Measurements from ENCODE around the gene GSTM4.

The GSTM4 gene

DNA sequence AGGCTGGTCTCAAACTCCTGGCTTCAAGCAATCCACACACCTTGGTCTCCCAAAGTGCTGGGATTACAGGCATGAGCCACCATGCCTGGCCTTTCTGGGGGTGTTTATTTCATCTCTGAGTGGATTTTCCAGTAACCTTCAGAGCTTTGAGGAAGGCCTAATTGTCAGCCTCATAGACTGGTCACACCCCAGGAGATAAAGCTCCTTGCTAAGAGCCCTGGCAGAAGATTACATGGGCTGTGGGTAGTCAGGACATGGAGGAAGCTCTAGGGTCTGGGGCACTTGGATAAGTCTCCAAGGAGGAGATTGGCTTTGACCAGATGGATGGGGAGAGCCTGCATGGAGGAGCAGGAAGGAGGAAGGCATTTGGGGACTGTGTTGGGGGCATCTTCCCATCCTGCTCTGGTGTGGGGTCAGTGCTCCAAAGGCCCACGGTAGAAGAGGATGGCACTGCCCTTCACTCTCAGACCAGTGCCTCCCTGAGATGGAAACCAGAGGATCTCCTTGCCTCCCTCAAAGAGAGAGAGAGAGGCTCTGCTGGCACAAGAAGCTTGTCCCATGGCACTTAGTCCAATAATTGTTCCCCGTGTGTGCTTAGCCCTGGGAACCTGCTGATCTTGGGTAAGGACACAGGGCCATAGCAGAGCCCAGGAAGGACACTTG, 14.7 kb upstream of the GSTM4 start:
- Histone ChIP-seq H3K4me3 (ENCODE audit: low read depth, low read length) (no peak overlapping the region), H3K27me3 (ENCODE audit: insufficient read depth, low read depth, severe bottlenecking) (no peaks in the 10 kb centered on the region), H3K36me3 (no peaks in the 10 kb centered on the region), H3K9me3 (ENCODE audit: severe bottlenecking) (no peaks in the 10 kb centered on the region), H3K27ac (no peak overlapping the region)
- no peak for DNase-seq
- TF ChIP-seq, protein P1, sequence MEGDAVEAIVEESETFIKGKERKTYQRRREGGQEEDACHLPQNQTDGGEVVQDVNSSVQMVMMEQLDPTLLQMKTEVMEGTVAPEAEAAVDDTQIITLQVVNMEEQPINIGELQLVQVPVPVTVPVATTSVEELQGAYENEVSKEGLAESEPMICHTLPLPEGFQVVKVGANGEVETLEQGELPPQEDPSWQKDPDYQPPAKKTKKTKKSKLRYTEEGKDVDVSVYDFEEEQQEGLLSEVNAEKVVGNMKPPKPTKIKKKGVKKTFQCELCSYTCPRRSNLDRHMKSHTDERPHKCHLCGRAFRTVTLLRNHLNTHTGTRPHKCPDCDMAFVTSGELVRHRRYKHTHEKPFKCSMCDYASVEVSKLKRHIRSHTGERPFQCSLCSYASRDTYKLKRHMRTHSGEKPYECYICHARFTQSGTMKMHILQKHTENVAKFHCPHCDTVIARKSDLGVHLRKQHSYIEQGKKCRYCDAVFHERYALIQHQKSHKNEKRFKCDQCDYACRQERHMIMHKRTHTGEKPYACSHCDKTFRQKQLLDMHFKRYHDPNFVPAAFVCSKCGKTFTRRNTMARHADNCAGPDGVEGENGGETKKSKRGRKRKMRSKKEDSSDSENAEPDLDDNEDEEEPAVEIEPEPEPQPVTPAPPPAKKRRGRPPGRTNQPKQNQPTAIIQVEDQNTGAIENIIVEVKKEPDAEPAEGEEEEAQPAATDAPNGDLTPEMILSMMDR (IDR thresholded peaks at IDR 0.05; ENCODE audit: low read depth, low read length) = no peak

DNA sequence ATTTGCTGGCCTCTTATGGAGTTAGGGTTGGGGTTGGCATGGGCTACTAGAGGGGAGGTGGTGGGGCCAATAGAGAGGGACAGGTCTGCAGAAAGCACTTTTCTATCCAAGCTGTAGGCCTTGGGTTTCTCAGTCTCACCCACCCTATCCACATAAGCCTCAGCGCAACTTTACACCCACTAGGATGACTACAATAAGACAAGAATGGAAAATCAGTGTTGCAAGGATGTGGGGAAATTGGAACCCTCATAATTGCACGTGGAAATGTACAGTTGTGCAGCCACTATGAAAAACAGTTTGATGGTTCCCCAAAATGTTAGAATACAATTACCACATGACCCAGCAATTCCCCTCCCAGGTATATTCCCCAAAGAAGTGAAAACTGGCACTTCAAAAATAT, 14.0 kb upstream of the GSTM4 start:
- no peak overlapping the region for H3K27ac ChIP-seq
- H3K27me3 ChIP-seq (ENCODE audit: insufficient read depth, low read depth, severe bottlenecking) = no peaks in the 10 kb centered on the region
- DNase-seq = no peak
- no peaks in the 10 kb centered on the region for H3K36me3 ChIP-seq
- TF ChIP-seq, protein P1 (IDR thresholded peaks at IDR 0.05; ENCODE audit: low read depth, low read length) = no peak
- no peak overlapping the region for H3K4me3 ChIP-seq (ENCODE audit: low read depth, low read length)
- no peaks in the 10 kb centered on the region for H3K9me3 ChIP-seq (ENCODE audit: severe bottlenecking)

DNA sequence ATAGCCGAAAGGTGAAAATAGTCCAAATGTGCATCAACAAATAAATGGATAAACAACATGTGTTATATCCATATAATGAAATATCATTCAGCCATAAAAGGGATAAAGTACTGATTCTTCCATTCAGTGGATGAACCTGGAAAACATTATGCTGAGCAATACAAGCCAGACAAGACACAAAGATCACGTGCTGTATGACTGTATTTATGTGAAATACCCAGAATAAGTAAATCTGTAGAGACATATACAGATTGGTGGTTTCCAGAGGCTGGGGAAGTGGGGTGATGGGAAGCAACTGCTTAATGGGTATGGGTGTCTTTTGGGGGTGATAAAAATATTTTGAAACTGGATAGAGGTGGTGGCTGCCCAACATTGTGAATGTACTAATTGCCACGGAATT, 13.3 kb upstream of the GSTM4 start:
- Histone ChIP-seq H3K9me3 (ENCODE audit: severe bottlenecking) (no peaks in the 10 kb centered on the region), H3K27me3 (ENCODE audit: insufficient read depth, low read depth, severe bottlenecking) (no peaks in the 10 kb centered on the region), H3K4me3 (ENCODE audit: low read depth, low read length) (no peak overlapping the region), H3K36me3 (no peaks in the 10 kb centered on the region), H3K27ac (no peak overlapping the region)
- no peak for DNase-seq
- TF ChIP-seq, protein P1 (IDR thresholded peaks at IDR 0.05; ENCODE audit: low read depth, low read length) = no peak

DNA sequence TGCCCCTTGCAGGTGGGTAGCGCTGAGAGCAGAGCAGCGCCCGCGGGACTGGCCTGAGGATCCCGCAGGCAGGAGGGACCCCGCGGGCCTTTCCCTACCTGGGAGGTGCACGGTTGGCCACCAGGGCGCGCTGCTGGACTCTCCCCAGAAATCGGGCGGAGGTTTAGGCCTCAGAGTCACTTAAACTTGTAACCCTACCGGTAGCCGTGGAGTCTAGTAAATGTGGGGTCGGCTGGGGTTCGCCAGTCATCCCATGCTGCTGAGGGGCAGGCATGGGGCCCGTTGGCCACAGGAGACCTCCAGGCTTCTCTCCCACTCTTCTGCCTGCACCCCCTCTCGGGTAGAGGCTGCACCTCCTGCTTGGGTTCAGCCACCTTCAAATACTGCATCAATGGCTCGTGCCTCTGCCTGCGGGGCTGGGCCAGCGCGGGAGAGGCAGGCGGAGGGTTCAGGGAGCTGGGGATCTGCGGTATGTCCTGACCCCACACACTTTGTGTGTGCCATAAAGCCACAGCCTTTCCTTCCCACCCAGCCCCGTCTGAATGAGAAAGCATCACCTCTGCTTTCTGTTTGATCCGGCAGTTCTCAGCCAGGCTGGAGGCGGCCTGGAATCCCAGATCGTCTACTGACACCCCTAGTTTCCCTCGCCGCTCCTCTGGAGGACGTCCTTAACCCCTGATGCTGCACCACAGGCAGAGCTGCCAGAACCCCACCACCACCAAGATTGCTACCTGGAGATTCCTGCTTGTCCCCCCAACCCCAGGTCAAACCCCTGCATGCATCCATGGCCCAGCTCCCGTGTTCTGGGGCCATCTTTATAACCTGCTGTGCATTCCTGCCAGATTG, 12.3 kb upstream of the GSTM4 start:
- TF ChIP-seq, protein P1 (IDR thresholded peaks at IDR 0.05; ENCODE audit: low read depth, low read length) = peak; percentile 82
- Histone ChIP-seq H3K36me3 (no peaks in the 10 kb centered on the region), H3K9me3 (ENCODE audit: severe bottlenecking) (no peaks in the 10 kb centered on the region), H3K27me3 (ENCODE audit: insufficient read depth, low read depth, severe bottlenecking) (no peaks in the 10 kb centered on the region), H3K27ac (no peak overlapping the region), H3K4me3 (ENCODE audit: low read depth, low read length) (no peak overlapping the region)
- DNase-seq = peak; percentile 89

DNA sequence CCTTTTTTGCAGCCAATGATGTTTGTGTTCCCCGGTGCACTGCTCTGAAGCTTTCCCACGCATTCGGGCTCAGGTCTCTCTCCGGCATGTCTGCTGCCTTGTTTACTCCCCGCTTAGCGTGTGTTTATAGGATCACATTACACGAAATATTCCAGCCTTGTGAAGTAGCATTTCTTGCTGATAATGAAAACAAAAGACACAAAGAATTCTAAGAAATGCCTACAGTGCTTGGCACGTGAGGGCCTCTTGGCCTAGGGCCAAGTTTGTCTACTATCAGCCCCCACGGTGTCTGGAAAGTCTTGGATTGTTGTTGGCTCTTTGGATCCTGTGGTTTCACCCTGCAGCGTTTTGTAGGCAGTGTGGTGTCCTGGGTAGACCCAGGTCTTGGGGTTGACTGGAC, 11.2 kb upstream of the GSTM4 start:
- TF ChIP-seq, protein P1 (IDR thresholded peaks at IDR 0.05; ENCODE audit: low read depth, low read length) = no peak
- H3K36me3 ChIP-seq = no peaks in the 10 kb centered on the region
- H3K27ac ChIP-seq = no peak overlapping the region
- no peak overlapping the region for H3K4me3 ChIP-seq (ENCODE audit: low read depth, low read length)
- DNase-seq = no peak
- H3K9me3 ChIP-seq (ENCODE audit: severe bottlenecking) = no peaks in the 10 kb centered on the region
- no peaks in the 10 kb centered on the region for H3K27me3 ChIP-seq (ENCODE audit: insufficient read depth, low read depth, severe bottlenecking)
